ENCODE results near the gene IL12RB2. TPM values are rescaled to one million over a fixed set of nuclear protein-coding genes. Genes with fewer than 3 reads are reported as not detected.

IL12RB2 gene
- total RNA-seq, 1 experiment from 2014 or later: not detected

GRCh38 chr1:67418839-67419586, 111.3 kb downstream of the IL12RB2 start:
- DNase-seq (ENCODE audit: low spot score): no peak
- in situ Hi-C loops (cut with HindIII; ENCODE audit: low sequenced_read_pairs): no loop called here

DNA sequence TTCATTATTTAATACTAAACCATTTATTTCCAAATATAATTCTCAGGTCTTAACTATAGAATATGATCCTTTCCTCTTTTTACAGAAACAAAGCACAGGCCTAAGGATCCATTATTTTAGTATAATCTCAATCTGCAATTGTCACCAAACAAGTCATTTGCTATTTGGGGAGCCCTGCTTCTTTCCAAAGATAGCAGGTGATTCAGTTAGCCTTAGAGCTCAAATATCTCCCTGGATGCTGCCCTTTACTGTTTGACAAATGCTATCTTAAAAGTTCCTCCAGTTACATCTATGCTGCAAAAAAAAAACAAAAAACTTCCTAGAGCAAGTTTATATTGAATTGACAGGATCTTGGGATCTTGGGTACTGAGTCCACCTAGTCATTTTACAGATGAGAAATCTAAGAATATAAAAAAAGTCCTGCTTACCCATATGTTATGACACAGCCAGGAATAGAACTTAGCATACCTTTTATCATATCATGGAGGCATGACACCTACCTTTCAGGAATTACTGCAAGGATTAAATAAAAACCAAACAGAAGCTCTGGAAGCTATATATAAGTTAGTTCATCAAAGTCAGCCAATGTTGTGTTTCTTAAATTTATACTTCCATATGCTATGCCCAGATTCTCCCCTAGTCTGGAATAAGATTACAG, 113.3 kb downstream of the IL12RB2 start:
- DNase-seq (ENCODE audit: low spot score): no peak
- in situ Hi-C loops (cut with HindIII; ENCODE audit: low sequenced_read_pairs): no loop called here

DNA sequence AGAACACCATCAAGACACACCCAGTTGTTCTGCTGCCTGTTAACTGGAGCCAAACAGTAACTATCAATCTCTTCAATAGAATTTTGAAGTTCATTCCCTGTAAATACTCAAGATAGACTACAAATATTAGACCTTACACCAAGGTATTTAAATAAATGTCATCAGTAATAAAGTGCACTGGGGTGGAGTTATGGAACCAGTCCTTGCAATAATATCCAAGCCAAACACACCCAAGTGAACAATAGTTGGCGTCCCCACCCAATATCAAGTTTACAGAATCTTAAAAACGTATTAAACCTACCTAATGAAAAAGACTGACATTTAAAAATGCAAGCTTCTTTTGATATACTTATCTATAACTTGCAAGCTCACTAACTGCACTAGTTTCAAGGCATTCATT, 119.8 kb downstream of the IL12RB2 start:
- in situ Hi-C loops (cut with HindIII; ENCODE audit: low sequenced_read_pairs): no loop called here
- no peak for DNase-seq (ENCODE audit: low spot score)

DNA sequence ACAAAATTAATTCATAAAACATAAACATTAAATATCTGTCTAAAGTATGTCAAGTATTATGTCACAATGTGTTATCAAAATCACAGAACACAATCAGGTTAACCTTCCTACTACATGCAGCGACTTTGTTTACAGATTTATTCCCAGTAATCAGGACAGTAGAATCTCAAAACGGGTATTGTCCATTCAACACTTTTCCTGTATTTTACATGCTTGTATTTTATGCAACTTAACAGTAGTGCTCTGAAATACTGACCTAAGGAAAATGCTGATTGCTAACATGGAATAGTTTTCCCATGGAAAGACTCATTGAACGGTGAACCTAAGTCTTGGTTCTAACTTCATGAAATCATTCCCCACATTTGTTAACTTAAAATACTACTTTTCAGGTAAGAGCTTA, 120.3 kb downstream of the IL12RB2 start:
- in situ Hi-C loops (cut with HindIII; ENCODE audit: low sequenced_read_pairs): no loop called here
- DNase-seq (ENCODE audit: low spot score): no peak

DNA sequence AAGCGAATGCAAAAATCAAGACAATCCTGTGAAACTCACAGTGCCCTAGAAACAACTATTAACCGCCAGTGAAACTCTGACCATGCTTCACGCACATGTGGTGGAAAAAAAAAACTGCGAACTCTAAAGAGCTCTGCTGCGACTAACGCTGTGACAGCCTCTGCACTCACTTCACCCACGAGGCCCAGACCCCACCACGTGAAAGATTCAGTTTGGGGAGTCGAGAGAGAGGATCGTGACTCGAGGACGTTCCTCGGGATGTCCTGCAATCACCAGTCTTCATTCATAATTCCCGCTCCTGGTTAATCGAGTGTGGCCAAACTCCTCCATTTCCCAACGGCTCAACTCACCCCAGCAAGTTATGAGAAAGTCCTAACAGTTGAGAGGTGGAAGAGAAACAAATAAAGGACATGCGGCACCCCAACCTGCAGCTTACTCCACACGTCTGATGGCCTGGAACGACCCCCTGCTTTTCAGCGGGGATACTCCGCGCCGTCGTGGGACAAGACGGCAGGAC, 121.4 kb downstream of the IL12RB2 start:
- no peak for DNase-seq (ENCODE audit: low spot score)

DNA sequence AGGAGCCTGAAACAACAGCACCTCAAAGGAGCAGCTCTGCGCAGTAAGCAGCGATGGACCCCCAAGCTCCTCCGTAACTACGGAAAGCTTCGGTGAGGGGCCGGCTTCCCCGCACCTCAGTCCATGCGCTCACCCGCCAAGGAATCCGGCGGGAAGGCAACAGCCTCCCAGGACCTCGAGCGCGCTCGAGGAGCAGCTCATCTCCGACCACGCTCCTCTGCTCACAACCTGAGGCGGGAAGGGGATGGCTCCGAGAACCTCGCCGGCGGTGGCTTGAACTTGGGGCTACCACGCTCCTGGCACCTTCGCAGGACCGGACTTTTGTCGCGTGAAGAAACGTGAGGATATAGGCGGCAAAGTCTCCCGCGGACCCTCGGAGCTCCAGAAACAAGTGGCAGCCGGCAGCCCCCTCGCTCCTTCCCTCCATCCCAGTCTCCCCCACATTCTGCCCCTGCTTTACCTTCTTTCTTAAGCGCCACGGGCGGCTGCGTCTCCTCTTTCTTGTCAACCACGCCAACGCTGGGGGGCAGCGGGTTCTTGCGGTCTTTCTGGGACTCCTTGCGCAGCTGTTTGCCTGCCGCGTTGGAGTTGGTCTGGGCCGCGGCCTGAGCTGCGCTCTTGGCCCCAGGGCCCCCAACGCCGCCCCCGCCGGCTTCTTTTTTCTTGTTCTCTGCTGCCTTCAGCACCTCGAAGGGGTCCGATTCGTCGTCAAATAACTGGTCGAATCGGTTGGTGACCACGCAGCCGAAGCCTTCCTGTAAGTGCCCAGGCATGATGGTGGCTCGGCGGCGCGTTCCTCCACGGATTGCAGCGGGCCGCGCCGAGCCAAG, 122.1 kb downstream of the IL12RB2 start:
- DNase-seq (ENCODE audit: low spot score): no peak
- in situ Hi-C loops (cut with HindIII; ENCODE audit: low sequenced_read_pairs): no loop called here

More for the DNA sequence above, 121.4 kb downstream of the IL12RB2 start:
- in situ Hi-C loops (cut with HindIII; ENCODE audit: low sequenced_read_pairs): no loop called here

- in situ Hi-C loops (cut with HindIII; ENCODE audit: low sequenced_read_pairs): no loop called here
Observed at GRCh38 chr1:67430358-67431155, 122.9 kb downstream of the IL12RB2 start, which contains the start of gene SERBP1. SERBP1 (minus strand) TSS chr1:67430402; CDS start chr1:67430300, 102 bp downstream.

GRCh38 chr1:67431156-67431765, 123.6 kb downstream of the IL12RB2 start:
- in situ Hi-C loops (cut with HindIII; ENCODE audit: low sequenced_read_pairs): no loop called here
- peak; percentile 38 for DNase-seq (ENCODE audit: low spot score)

More at GRCh38 chr1:67430358-67431155, 122.9 kb downstream of the IL12RB2 start, which contains the start of gene SERBP1:
- peak; percentile 95 for DNase-seq (ENCODE audit: low spot score)

GRCh38 chr1:67431869-67432578, 124.4 kb downstream of the IL12RB2 start:
- DNase-seq (ENCODE audit: low spot score): no peak
- in situ Hi-C loops (cut with HindIII; ENCODE audit: low sequenced_read_pairs): no loop called here

DNA sequence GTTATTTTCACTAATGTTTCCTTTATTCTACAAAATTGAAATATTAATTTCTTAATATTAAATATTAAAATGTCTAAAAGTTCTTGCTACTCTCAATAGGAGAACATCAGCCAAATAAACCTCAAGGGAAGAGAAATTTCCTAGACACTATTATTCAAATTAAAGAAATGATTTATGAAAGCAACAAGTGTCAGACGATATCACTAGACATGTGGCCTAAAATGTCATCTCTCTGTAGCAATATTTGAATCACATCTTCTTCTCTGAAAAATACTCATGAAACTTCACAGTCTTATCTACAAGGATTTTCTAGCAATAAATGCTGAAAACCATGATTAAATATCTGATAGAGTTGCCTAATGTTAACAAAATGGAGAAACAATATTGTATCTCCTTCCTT, 125.1 kb downstream of the IL12RB2 start:
- DNase-seq (ENCODE audit: low spot score): no peak
- in situ Hi-C loops (cut with HindIII; ENCODE audit: low sequenced_read_pairs): no loop called here

- DNase-seq (ENCODE audit: low spot score): no peak
- in situ Hi-C loops (cut with HindIII; ENCODE audit: low sequenced_read_pairs): no loop called here
Observed at GRCh38 chr1:67433837-67434236, 126.2 kb downstream of the IL12RB2 start.

GRCh38 chr1:67434491-67434890, 126.8 kb downstream of the IL12RB2 start:
- in situ Hi-C loops (cut with HindIII; ENCODE audit: low sequenced_read_pairs): no loop called here
- DNase-seq (ENCODE audit: low spot score): no peak

- DNase-seq (ENCODE audit: low spot score): no peak
- in situ Hi-C loops (cut with HindIII; ENCODE audit: low sequenced_read_pairs): no loop called here
Observed at GRCh38 chr1:67436511-67437055, 128.9 kb downstream of the IL12RB2 start.

DNA sequence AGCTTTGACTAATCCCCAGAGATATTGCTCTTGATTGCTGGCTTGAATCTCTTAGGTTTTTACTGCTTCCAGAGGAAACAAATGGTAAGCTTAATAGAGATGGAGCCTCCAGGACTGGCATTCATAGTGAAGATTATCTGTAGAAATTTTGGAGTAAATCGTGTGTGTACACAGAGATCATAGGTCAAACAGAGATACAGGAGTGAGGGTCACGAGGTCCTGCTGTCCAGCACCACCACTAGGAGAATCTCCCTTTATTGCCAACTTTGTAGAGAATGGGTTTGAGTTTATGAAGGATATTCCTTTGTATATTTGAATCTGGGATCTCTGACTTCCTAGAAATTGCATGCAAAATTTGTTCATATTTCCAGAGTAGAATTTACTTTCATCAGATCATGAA, 130.3 kb downstream of the IL12RB2 start:
- in situ Hi-C loops (cut with HindIII; ENCODE audit: low sequenced_read_pairs): no loop called here

DNA sequence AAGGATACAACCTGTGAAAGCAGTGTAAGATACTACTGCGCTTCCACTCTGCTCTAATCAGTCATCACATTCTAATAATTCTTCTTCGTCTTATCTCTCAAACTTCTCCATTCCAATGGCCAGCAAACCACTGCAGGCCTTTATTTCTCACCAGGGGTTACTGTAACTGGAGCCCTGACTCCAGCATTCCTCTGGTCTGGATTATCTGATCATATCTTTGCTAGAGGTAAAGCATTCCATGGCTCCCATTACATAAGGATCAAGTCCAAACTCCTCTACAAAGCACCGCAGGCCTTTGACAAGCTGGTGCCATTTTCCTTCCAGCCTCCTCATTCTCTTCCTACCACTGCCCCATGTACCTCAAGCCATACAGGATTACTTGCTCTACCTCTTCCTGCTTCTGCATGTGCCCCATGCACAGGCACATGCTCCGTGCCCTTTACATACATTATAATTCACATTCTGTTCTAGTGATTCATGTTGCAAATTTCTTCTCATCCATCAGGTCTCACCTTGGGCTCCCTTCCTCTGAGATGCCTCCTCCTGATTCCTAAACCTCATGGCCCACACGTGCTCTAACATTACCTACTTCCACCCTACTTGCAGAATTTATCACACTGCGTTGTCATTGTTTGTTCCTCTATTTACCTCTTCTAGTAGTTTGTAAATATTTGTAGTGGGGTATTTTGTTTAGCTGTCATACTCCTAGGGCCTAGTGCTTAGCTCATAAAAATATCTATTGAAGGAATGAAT, 131.8 kb downstream of the IL12RB2 start:
- peak; percentile 16 for DNase-seq (ENCODE audit: low spot score)
- in situ Hi-C loops (cut with HindIII; ENCODE audit: low sequenced_read_pairs): no loop called here

More for the DNA sequence above, 130.3 kb downstream of the IL12RB2 start:
- DNase-seq (ENCODE audit: low spot score): no peak

DNA sequence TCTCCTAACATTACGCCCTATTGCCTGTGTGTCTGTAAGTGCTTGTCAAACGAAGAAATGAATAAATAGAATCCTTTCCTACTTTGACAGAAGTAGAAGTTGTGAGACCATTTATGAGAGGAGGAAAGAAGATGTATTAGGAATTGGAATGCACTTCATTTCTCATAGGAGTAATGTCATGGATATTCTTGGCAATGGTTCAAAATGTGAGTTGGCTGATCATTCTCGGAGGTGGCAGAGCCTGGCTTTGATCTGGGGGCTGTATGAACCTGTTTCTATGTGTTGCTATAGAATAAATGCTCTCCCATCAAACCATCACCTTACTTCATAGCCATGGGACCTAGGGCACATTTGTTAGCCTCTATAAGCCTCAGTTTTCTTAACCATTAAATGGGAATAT, 132.7 kb downstream of the IL12RB2 start:
- in situ Hi-C loops (cut with HindIII; ENCODE audit: low sequenced_read_pairs): no loop called here
- DNase-seq (ENCODE audit: low spot score): no peak

DNA sequence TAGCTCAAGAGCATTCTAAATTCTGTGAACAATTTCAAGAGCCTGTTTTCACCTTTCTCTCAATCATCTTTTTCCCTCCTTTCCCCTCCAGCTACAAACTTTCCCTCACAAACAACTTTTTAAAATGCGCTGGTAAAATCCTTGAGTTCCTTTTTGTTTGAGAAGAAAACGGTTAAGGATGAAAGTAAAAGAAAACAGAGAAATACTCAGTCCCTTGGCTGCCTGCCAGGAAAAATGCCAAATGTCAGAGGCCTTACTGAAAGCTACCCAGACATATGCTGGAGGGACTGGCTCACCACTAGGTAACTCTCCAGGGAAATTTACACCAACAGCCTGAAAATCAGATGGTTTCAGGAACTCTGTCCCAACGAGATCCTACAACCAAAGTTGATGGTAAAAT, 133.5 kb downstream of the IL12RB2 start:
- in situ Hi-C loops (cut with HindIII; ENCODE audit: low sequenced_read_pairs): no loop called here
- DNase-seq (ENCODE audit: low spot score): no peak

Measured in G401 (cell line).